Measurements from ENCODE around the gene UACA.

The UACA gene

GRCh38 chr15:70629735-70630273 lies 133.6 kb downstream of the UACA start:
- no peak overlapping the region for H3K9ac ChIP-seq (ENCODE audit: low read length)
- peaks cover 44% of the 10 kb centered on the region for H3K27me3 ChIP-seq (ENCODE audit: low read depth, low read length)
- no peaks in the 10 kb centered on the region for H3K9me3 ChIP-seq (ENCODE audit: insufficient read depth, low read length)
- H4K20me1 ChIP-seq (ENCODE audit: insufficient read depth, low read length): no peaks in the 10 kb centered on the region
- no peaks in the 10 kb centered on the region for H3K79me2 ChIP-seq (ENCODE audit: low read length)
- no peak overlapping the region for H3K4me3 ChIP-seq (ENCODE audit: low read length)
- H3K4me2 ChIP-seq (ENCODE audit: low read length): no peak overlapping the region
- TF ChIP-seq, protein P1, sequence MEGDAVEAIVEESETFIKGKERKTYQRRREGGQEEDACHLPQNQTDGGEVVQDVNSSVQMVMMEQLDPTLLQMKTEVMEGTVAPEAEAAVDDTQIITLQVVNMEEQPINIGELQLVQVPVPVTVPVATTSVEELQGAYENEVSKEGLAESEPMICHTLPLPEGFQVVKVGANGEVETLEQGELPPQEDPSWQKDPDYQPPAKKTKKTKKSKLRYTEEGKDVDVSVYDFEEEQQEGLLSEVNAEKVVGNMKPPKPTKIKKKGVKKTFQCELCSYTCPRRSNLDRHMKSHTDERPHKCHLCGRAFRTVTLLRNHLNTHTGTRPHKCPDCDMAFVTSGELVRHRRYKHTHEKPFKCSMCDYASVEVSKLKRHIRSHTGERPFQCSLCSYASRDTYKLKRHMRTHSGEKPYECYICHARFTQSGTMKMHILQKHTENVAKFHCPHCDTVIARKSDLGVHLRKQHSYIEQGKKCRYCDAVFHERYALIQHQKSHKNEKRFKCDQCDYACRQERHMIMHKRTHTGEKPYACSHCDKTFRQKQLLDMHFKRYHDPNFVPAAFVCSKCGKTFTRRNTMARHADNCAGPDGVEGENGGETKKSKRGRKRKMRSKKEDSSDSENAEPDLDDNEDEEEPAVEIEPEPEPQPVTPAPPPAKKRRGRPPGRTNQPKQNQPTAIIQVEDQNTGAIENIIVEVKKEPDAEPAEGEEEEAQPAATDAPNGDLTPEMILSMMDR (IDR thresholded peaks at IDR 0.05; ENCODE audit: low read depth, low read length): no peak
- no peak for TF ChIP-seq EZH2phosphoT487 (IDR thresholded peaks at IDR 0.05; ENCODE audit: low read depth)
- no peaks in the 10 kb centered on the region for H3K36me3 ChIP-seq (replicated peaks; ENCODE audit: low read depth, low read length)
- peaks cover 9% of the 10 kb centered on the region for H3K4me1 ChIP-seq (ENCODE audit: low read length)
- H3K27ac ChIP-seq (ENCODE audit: low read length): no peak overlapping the region
- H2AFZ ChIP-seq (ENCODE audit: low read depth, low read length): no peak overlapping the region

GRCh38 chr15:70628549-70628896 lies 134.8 kb downstream of the UACA start:
- no peak overlapping the region for H3K4me2 ChIP-seq (ENCODE audit: low read length)
- H4K20me1 ChIP-seq (ENCODE audit: insufficient read depth, low read length): no peaks in the 10 kb centered on the region
- no peaks in the 10 kb centered on the region for H3K36me3 ChIP-seq (replicated peaks; ENCODE audit: low read depth, low read length)
- H3K79me2 ChIP-seq (ENCODE audit: low read length): no peaks in the 10 kb centered on the region
- TF ChIP-seq, protein P1 (IDR thresholded peaks at IDR 0.05; ENCODE audit: low read depth, low read length): no peak
- no peak for TF ChIP-seq EZH2phosphoT487 (IDR thresholded peaks at IDR 0.05; ENCODE audit: low read depth)
- no peak overlapping the region for H2AFZ ChIP-seq (ENCODE audit: low read depth, low read length)
- H3K4me1 ChIP-seq (ENCODE audit: low read length): peaks cover 9% of the 10 kb centered on the region
- no peak overlapping the region for H3K4me3 ChIP-seq (ENCODE audit: low read length)
- H3K27me3 ChIP-seq (ENCODE audit: low read depth, low read length): peaks cover 44% of the 10 kb centered on the region
- H3K27ac ChIP-seq (ENCODE audit: low read length): no peak overlapping the region
- H3K9me3 ChIP-seq (ENCODE audit: insufficient read depth, low read length): no peaks in the 10 kb centered on the region
- H3K9ac ChIP-seq (ENCODE audit: low read length): no peak overlapping the region

DNA sequence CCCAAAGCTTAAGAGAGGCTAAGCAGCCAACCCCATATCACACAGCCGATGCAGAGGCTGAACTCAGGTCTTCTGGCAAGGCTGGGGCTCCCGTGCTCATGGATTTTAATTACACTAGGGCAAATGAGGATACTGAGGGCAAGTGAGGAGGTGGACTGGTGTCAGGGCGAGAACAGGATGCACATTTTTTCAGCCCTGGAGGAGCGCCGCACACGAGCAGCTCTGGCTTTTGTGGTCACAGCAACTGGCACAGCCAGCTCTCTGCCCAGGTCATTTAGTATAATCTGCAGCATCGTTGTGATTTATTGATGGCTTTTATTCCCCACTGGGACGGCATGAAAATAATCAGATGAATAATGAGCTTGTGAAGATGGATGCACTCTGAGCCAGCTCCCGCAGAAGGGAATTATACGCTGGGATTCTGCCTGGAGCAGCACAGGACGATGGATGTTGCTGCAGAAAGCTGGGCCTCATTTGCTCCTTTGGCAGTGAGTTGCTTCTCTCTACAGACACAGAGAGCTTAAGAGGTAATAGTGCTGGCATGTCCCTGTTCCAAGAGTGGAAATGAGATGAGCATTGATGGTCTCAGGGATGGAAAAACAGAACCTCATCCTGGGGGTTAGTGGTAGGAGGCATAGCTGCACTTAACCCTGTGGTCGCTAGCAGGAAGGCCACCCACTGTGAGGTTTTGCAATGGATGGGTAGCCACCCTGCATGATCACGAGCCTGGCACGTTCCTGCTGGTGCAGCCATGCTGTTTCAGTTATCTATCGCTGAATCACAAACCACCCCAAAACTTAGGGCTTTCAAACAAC lies 135.4 kb downstream of the UACA start:
- Histone ChIP-seq H3K27me3 (ENCODE audit: low read depth, low read length) (peaks cover 44% of the 10 kb centered on the region), H3K4me3 (ENCODE audit: low read length) (no peak overlapping the region), H3K4me1 (ENCODE audit: low read length) (peaks cover 9% of the 10 kb centered on the region), H2AFZ (ENCODE audit: low read depth, low read length) (no peak overlapping the region), H3K9ac (ENCODE audit: low read length) (no peak overlapping the region), H3K79me2 (ENCODE audit: low read length) (no peaks in the 10 kb centered on the region), H3K27ac (ENCODE audit: low read length) (no peak overlapping the region), H4K20me1 (ENCODE audit: insufficient read depth, low read length) (no peaks in the 10 kb centered on the region), H3K36me3 (replicated peaks; ENCODE audit: low read depth, low read length) (no peaks in the 10 kb centered on the region), H3K9me3 (ENCODE audit: insufficient read depth, low read length) (no peaks in the 10 kb centered on the region), H3K4me2 (ENCODE audit: low read length) (no peak overlapping the region)
- no peak for TF ChIP-seq EZH2phosphoT487 (IDR thresholded peaks at IDR 0.05; ENCODE audit: low read depth)
- TF ChIP-seq, protein P1 (IDR thresholded peaks at IDR 0.05; ENCODE audit: low read depth, low read length): no peak

GRCh38 chr15:70627322-70627721 lies 136.0 kb downstream of the UACA start:
- Histone ChIP-seq H3K9ac (ENCODE audit: low read length) (no peak overlapping the region), H3K4me1 (ENCODE audit: low read length) (peaks cover 9% of the 10 kb centered on the region)

More at GRCh38 chr15:70627322-70627721, 136.0 kb downstream of the UACA start:
- H4K20me1 ChIP-seq (ENCODE audit: insufficient read depth, low read length): no peaks in the 10 kb centered on the region
- TF ChIP-seq, protein P1 (IDR thresholded peaks at IDR 0.05; ENCODE audit: low read depth, low read length): no peak
- TF ChIP-seq EZH2phosphoT487 (IDR thresholded peaks at IDR 0.05; ENCODE audit: low read depth): no peak
- no peak overlapping the region for H2AFZ ChIP-seq (ENCODE audit: low read depth, low read length)
- no peak overlapping the region for H3K4me2 ChIP-seq (ENCODE audit: low read length)
- no peaks in the 10 kb centered on the region for H3K79me2 ChIP-seq (ENCODE audit: low read length)
- no peak overlapping the region for H3K27ac ChIP-seq (ENCODE audit: low read length)
- H3K4me3 ChIP-seq (ENCODE audit: low read length): no peak overlapping the region
- no peaks in the 10 kb centered on the region for H3K9me3 ChIP-seq (ENCODE audit: insufficient read depth, low read length)
- no peaks in the 10 kb centered on the region for H3K36me3 ChIP-seq (replicated peaks; ENCODE audit: low read depth, low read length)
- peaks cover 39% of the 10 kb centered on the region for H3K27me3 ChIP-seq (ENCODE audit: low read depth, low read length)

All from OCI-LY3 (cell line).